CD14-positive monocyte (primary cell): ENCODE data around the gene HMGN2. TPM values are rescaled to one million over a fixed set of nuclear protein-coding genes. Genes with fewer than 3 reads are reported as not detected.

ENCODE experiments used
- DNase-seq, 3 donors: peaks; one replicate each; pipeline ENCODE4 v3.0.0-alpha.2; 2011 to 2022
- H2AFZ ChIP-seq: 2 replicates; pipeline ENCODE4 v1.6.0; 2012; ENCODE audit warnings: mild to moderate bottlenecking, low read depth, low read length, inconsistent platforms; ENCODE audit not compliant: insufficient read depth, poor library complexity, severe bottlenecking
- H3K27ac ChIP-seq, 2 donors: 1 replicate in 1 of 2; 2 replicates in 1 of 2; pipeline ENCODE4 v1.5.1; 2012 to 2013; ENCODE audit warnings: low read length in 2 of 2, control low read depth in 1 of 2, inconsistent platforms in 1 of 2, low read depth in 1 of 2, mild to moderate bottlenecking in 1 of 2
- H3K27me3 ChIP-seq, 2 donors: one replicate each; pipeline versions ENCODE4 v1.6.0 to v1.6.1; 2011 to 2013; ENCODE audit warnings: low read length in 2 of 2; ENCODE audit not compliant: control insufficient read depth in 2 of 2, insufficient read depth in 2 of 2
- H3K36me3 ChIP-seq, 2 donors: replicated peaks in 1 of 2; 1 replicate in 1 of 2; 2 replicates in 1 of 2; pipeline versions ENCODE4 v1.5.1 to v1.6.1; 2012 to 2013; ENCODE audit warnings: low read length in 2 of 2, control low read depth in 1 of 2, inconsistent platforms in 1 of 2, mild to moderate bottlenecking in 1 of 2; ENCODE audit not compliant: insufficient read depth in 2 of 2, control insufficient read depth in 1 of 2
- H3K4me1 ChIP-seq, 2 donors: 1 replicate in 1 of 2; 2 replicates in 1 of 2; pipeline versions ENCODE4 v1.5.1 to v1.6.1; 2012 to 2013; ENCODE audit warnings: low read length in 2 of 2, control low read depth in 1 of 2, inconsistent platforms in 1 of 2, mild to moderate bottlenecking in 1 of 2, moderate library complexity in 1 of 2; ENCODE audit not compliant: insufficient read depth in 2 of 2, control insufficient read depth in 1 of 2
- H3K4me2 ChIP-seq: replicated peaks from 2 replicates; pipeline ENCODE3; 2012; ENCODE audit warnings: low read length, moderate library complexity, mild to moderate bottlenecking; ENCODE audit not compliant: poor library complexity, severe bottlenecking; ENCODE audit errors: extremely low read depth
- H3K4me3 ChIP-seq, 3 experiments: fragments of 200-600 bp in 1 of 3; sonication (generic) in 1 of 3; replicated peaks in 1 of 3; 1 replicate in 2 of 3; 2 replicates in 1 of 3; pipeline ENCODE4 v1.5.1; 2011 to 2013; ENCODE audit warnings: low read length in 3 of 3, mild to moderate bottlenecking in 3 of 3, control low read depth in 2 of 3, low read depth in 2 of 3, inconsistent platforms in 1 of 3, moderate library complexity in 1 of 3
- H3K79me2 ChIP-seq: 2 replicates; pipeline ENCODE4 v1.6.0; 2012; ENCODE audit warnings: mild to moderate bottlenecking, control low read depth, inconsistent platforms, low read length, moderate library complexity; ENCODE audit not compliant: insufficient read depth
- H3K9ac ChIP-seq: 2 replicates; pipeline ENCODE4 v1.6.0; 2017; ENCODE audit warnings: low read length, mild to moderate bottlenecking; ENCODE audit not compliant: insufficient read depth, poor library complexity, severe bottlenecking
- H3K9me3 ChIP-seq, 2 donors: replicated peaks in 1 of 2; 1 replicate in 1 of 2; 2 replicates in 1 of 2; pipeline versions ENCODE4 v1.5.1 to v1.6.1; 2012 to 2013; ENCODE audit warnings: low read length in 2 of 2, control low read depth in 1 of 2; ENCODE audit not compliant: control insufficient read depth in 1 of 2, insufficient read depth in 1 of 2
- H4K20me1 ChIP-seq: 2 replicates; pipeline ENCODE4 v1.6.0; 2012; ENCODE audit warnings: mild to moderate bottlenecking, low read length, control low read depth, moderate library complexity; ENCODE audit not compliant: insufficient read depth
- H3K27ac Mint-ChIP-seq, 7 donors: one replicate each; pipeline ENCODE4 v1.8.0; 2020; ENCODE audit warnings: mild to moderate bottlenecking in 7 of 7, mixed read lengths in 7 of 7, moderate library complexity in 6 of 7, inconsistent platforms in 2 of 7
- H3K27me3 Mint-ChIP-seq, 3 donors: one replicate each; pipeline ENCODE4 v1.8.0; 2021 to 2022; ENCODE audit warnings: low read depth in 3 of 3, mild to moderate bottlenecking in 3 of 3, mixed read lengths in 3 of 3, moderate library complexity in 3 of 3, inconsistent platforms in 1 of 3
- H3K36me3 Mint-ChIP-seq, 2 donors: one replicate each; pipeline ENCODE4 v1.8.0; 2020; ENCODE audit warnings: mixed read lengths in 2 of 2, inconsistent platforms in 1 of 2, mild to moderate bottlenecking in 1 of 2
- H3K4me1 Mint-ChIP-seq: one replicate; pipeline ENCODE4 v1.8.0; 2020; ENCODE audit warnings: mild to moderate bottlenecking, mixed read lengths
- H3K4me3 Mint-ChIP-seq, 2 donors: one replicate each; pipeline ENCODE4 v1.8.0; 2020; ENCODE audit warnings: mild to moderate bottlenecking in 2 of 2, mixed read lengths in 2 of 2, moderate library complexity in 1 of 2
- H3K9me3 Mint-ChIP-seq, 7 donors: one replicate each; pipeline ENCODE4 v1.8.0; 2020 to 2022; ENCODE audit warnings: mixed read lengths in 7 of 7, mild to moderate bottlenecking in 6 of 7, moderate library complexity in 6 of 7, inconsistent platforms in 2 of 7
- CTCF ChIP-seq: fragments of 200-600 bp; IDR thresholded peaks from one replicate; pipeline ENCODE4 v1.8.0; 2022; ENCODE audit warnings: antibody characterized with exemption, mild to moderate bottlenecking
- WGBS: methylation state at CpG from one replicate; pipeline ENCODE4 v1.1.5; 2013; ENCODE audit warnings: missing lambda C conversion rate; ENCODE audit not compliant: insufficient coverage; 5-methylcytosine and 5-hydroxymethylcytosine counted together
- intact Hi-C, 2 donors: fragments of 100-400 bp; cut with micrococcal nuclease; formaldehyde crosslinking; loops; one replicate each; pipeline versions ENCODE4 v1.15.0 to v1.15.1; 2023
- polyA plus RNA-seq, 3 donors: library from polyadenylated mRNA; depleted of rRNA in 1 of 3; unstranded in 2 of 3; stranded (reverse) in 1 of 3; fragments of 300-500 nt in 2 of 3; fragments of >200 nt in 1 of 3; fragmentation: Illumina TruSeq in 2 of 3; gene quantifications; 1 replicate in 2 of 3; 2 replicates in 1 of 3; pipeline ENCODE4 v1.2.3, GENCODE V29; 2012 to 2021

Gene HMGN2
- polyA plus RNA-seq, 3 donors: 400 to 575 (median 555) TPM

DNA sequence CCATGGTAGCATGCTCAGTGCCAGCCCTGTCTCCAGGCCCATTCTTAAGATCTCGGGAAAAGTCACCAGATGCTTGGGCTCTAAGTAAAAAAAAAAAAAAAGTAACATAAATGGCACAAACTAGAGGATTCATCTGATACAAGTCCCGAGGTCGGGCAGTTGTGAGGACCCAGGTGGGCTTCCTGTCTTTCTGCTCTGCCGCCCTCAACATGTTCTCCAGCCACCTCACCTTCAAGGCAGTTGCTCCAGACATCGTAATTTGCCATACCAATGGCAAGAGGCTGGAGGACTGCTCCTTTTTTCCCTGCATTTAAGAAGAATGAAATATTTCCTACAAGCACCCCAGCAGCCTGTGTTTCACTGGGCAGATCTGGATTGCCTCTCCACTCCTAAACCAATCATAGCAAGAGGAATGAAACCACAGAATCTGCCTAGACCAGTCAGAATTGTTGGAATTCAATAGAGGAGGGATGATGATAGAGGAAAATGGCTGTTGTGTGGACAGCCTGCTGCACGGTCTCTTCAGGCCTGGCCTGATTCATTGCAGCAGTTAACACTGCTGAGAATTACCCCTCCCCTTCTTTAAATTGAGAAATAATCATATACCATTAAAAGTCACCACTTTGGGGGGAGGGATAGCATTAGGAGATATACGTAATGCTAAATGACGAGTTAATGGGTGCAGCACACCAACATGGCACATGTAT lies 5.4 kb downstream of the HMGN2 start:
- peaks cover 27% of the 10 kb centered on the region for H3K4me1 Mint-ChIP-seq
- Histone ChIP-seq H2AFZ (no peak overlapping the region), H3K4me3 (no peak overlapping the region), H3K9ac (no peak overlapping the region), H3K9me3 (no peaks in the 10 kb centered on the region), H4K20me1 (peaks cover 43% of the 10 kb centered on the region), H3K4me2 (no peak overlapping the region), H3K36me3 (peaks cover 38 to 52% of the 10 kb centered on the region in 2 donors), H3K79me2 (peaks cover 29% of the 10 kb centered on the region), H3K4me1 (peaks cover 11 to 19% of the 10 kb centered on the region in 2 donors), H3K27ac (no peak overlapping the region), H3K27me3 (no peaks in the 10 kb centered on the region)
- no peaks in the 10 kb centered on the region for H3K9me3 Mint-ChIP-seq
- intact Hi-C loops: no loop called here
- H3K36me3 Mint-ChIP-seq: peaks cover 50 to 60% of the 10 kb centered on the region in 2 donors
- peak overlapping the region in 3 of 7 donors; percentile 2 to 66 (median 9) for H3K27ac Mint-ChIP-seq
- WGBS: 97% methylated on average over 4 of the region's 8 CpGs
- peaks cover 0 to 3% (median 0%) of the 10 kb centered on the region in 3 donors for H3K27me3 Mint-ChIP-seq
- no peak overlapping the region for H3K4me3 Mint-ChIP-seq
- DNase-seq: no peak
- no peak for TF ChIP-seq CTCF

DNA sequence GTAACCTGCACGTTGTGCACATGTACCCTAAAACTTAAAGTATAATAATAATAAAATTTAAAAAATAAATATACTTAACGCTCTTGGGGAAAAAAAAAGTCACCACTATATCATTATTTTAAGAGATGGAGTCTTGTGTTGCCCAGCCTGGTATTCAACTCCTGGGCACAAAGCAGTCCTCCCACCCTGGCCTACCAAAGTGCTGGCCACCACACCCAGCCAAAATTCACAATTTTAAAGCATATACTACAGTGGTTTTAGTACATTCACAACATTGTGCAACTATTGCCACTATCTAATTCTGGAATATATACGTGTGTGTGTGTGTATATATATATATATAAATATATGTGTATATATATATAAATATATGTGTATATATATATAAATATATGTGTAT lies 5.9 kb downstream of the HMGN2 start:
- no CpG with 5 or more reads among the region's 3 CpGs for WGBS
- Histone ChIP-seq H3K27me3 (no peaks in the 10 kb centered on the region), H3K27ac (no peak overlapping the region), H3K79me2 (peaks cover 26% of the 10 kb centered on the region), H4K20me1 (peaks cover 41% of the 10 kb centered on the region), H2AFZ (no peak overlapping the region), H3K9me3 (no peaks in the 10 kb centered on the region), H3K4me3 (no peak overlapping the region), H3K9ac (no peak overlapping the region), H3K4me2 (no peak overlapping the region), H3K4me1 (peaks cover 11 to 18% of the 10 kb centered on the region in 2 donors), H3K36me3 (peaks cover 38 to 52% of the 10 kb centered on the region in 2 donors)
- peak overlapping the region in 1 of 7 donors; percentile 74 for H3K27ac Mint-ChIP-seq
- no peaks in the 10 kb centered on the region for H3K9me3 Mint-ChIP-seq
- H3K27me3 Mint-ChIP-seq: peaks cover 0 to 3% (median 0%) of the 10 kb centered on the region in 3 donors
- DNase-seq: no peak
- no peak overlapping the region for H3K4me3 Mint-ChIP-seq
- H3K36me3 Mint-ChIP-seq: peaks cover 50 to 59% of the 10 kb centered on the region in 2 donors
- peaks cover 26% of the 10 kb centered on the region for H3K4me1 Mint-ChIP-seq
- TF ChIP-seq CTCF: no peak
- intact Hi-C loops: no loop called here
